ENCODE results near the gene EIF4H. TPM values are rescaled to one million over a fixed set of nuclear protein-coding genes. Genes with fewer than 3 reads are reported as not detected.
A peak's percentile ranks its signal among the peaks of the same experiment; 100 is the strongest.
"Not testable (repeated sequence)": the region's sequence is repeated elsewhere in the genome, so short reads cannot be mapped to it uniquely, and the experiment has no call there.

Gene EIF4H
- total RNA-seq, 1 donor from 2014 or later, result 171 TPM

DNA sequence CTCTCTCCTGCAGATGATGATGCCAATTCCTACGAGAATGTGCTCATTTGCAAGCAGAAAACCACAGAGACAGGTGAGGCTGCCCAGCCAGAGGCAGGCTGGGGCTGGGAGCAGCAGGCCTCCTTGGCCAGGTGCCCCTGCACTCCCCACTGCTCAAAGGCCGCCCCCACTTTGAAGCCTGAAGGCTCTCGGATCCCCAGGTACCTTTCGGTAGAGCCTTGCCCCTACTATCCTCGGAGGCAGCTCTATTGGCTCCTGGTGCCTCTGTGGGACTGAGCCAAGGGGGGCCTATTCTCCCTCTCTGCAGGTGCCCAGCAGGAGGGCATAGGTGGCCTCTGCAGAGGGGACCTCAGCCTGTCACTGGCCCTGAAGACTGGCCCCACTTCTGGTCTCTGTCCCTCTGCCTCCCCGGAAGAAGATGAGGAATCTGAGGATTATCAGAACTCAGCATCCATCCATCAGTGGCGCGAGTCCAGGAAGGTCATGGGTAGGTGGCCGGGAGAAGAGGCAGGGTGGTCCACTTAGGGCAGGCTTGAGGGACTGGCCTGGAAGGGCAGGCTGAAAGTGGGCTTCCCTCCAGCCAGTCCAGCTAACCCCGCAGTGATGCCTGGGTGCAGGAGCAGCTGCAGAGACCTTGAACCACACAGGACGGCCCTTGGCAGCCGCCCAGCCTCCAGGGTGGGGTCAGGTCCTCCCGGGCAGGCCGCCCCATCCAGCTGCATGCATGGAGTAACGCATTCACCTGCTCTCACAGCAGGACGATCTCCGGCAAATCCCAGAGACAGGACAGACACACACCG is 49.8 kb downstream of the EIF4H start:
- no peak for DNase-seq (ENCODE audit: low spot score)

DNA sequence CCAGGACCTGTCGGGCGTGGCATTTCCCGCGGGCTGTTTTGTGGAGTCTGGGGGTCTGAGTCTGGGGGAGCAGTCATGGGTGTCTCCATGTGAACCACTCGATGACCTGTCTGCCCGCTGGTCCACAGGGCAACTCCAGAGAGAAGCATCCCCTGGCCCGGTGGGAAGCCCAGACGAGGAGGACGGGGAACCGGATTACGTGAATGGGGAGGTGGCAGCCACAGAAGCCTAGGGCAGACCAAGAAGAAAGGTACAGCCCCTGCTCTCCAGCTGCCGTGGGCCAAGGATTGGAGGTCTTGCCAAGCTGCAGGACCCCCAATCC is 50.3 kb downstream of the EIF4H start:
- no peak for DNase-seq (ENCODE audit: low spot score)

- not testable (repeated sequence) for DNase-seq (ENCODE audit: low spot score)
These were observed 50.8 kb downstream of the EIF4H start for GRCh38 chr7:74224907-74225306.

DNA sequence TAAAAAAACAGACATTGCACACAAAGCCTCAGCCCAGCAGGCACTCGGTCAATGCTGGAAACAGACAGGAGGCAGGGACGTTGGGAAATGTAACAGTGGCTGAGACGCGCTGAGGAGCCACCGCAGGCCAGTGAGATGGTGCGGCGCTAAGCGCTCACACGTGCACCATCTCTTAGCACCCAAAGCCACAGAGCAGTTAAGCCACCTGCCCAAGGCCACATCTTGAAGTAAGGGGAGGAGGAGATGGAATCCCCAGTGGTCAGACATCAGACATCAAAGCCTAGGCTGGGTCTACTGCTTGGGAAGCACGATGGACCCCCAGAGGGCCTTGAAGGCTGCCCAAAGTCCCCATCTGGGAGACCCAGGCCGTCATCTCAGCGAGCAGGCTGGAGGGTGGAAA is 51.2 kb downstream of the EIF4H start:
- no peak for DNase-seq (ENCODE audit: low spot score)

- DNase-seq (ENCODE audit: low spot score), result peak; percentile 31
These were observed 52.5 kb downstream of the EIF4H start for GRCh38 chr7:74226633-74227032.

- no peak for DNase-seq (ENCODE audit: low spot score)
These were observed 55.1 kb downstream of the EIF4H start for GRCh38 chr7:74228951-74229900.

GRCh38 chr7:74230446-74231231 is 56.5 kb downstream of the EIF4H start:
- no peak for DNase-seq (ENCODE audit: low spot score)

GRCh38 chr7:74231232-74231590 is 57.1 kb downstream of the EIF4H start:
- no peak for DNase-seq (ENCODE audit: low spot score)

- DNase-seq (ENCODE audit: low spot score), result peak; percentile 95
These were observed 59.6 kb downstream of the EIF4H start for GRCh38 chr7:74233655-74234285.

GRCh38 chr7:74235518-74236268 is 61.5 kb downstream of the EIF4H start:
- peak; percentile 56 for DNase-seq (ENCODE audit: low spot score)

DNA sequence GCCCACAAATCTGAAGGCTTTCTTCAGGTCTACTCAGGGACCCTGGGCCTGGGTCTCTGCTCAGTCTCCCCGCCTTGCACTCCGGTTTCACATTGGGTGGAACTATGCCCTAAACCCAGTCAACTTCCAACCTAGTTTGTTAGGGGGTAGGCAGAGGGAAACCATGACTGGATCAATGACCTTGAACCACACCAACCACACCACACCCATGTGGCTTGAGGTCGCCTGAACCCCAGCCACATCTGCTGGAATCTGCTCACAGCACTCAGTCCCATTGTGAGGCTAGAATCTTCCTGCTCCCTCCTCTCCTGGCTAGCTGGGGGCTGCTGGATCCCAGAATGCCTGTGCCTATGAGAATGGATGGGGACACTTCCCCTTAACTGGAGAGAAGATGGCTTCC is 62.1 kb downstream of the EIF4H start:
- no peak for DNase-seq (ENCODE audit: low spot score)

- no peak for DNase-seq (ENCODE audit: low spot score)
These were observed 66.3 kb downstream of the EIF4H start for GRCh38 chr7:74240482-74240881.

DNA sequence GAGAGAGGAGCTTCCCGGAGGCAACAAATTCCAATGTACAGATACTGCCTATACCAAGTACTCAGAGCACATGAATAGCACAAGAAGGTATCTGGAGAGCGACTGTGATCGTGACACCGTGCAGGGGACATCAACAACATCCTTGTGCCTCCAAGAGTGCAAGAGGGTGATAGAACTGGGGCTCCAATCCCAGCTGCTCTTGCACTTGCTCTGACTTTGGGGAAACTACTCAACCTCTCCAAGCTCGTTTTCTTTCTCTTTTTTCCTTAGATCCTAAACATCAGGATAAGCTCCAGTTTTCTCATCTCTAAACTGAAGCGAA is 67.9 kb downstream of the EIF4H start:
- no peak for DNase-seq (ENCODE audit: low spot score)

GRCh38 chr7:74246497-74246896 is 72.3 kb downstream of the EIF4H start:
- no peak for DNase-seq (ENCODE audit: low spot score)

Other genes with a start within 250 kb of the EIF4H start
- gene ELN, start 146.2 kb upstream of the EIF4H start, total RNA-seq (ENCODE audit: insufficient read depth, low replicate concordance), result 583 TPM
- 11.3 TPM for gene LIMK1, start 90.6 kb upstream of the EIF4H start, total RNA-seq (ENCODE audit: insufficient read depth, low replicate concordance)
- 5.3 TPM for gene LAT2, start 35.6 kb downstream of the EIF4H start, total RNA-seq (ENCODE audit: insufficient read depth, low replicate concordance)
- gene RFC2, start 80.0 kb downstream of the EIF4H start, total RNA-seq (ENCODE audit: insufficient read depth, low replicate concordance), result 29.1 TPM
- 45.0 TPM for gene CLIP2, start 115.1 kb downstream of the EIF4H start, total RNA-seq (ENCODE audit: insufficient read depth, low replicate concordance)

Measured in umbilical cord (tissue), 2 donors.